Inflammatory macrophage treated with lipopolysaccharide for 1 hour (primary cell): ENCODE data around the gene CNOT3.
"Not testable (repeated sequence)": the region's sequence is repeated elsewhere in the genome, so short reads cannot be mapped to it uniquely, and the experiment has no call there.

Source experiments
- DNase-seq, 2 donors: peaks; one replicate each; pipeline ENCODE4 v3.0.0-alpha.2; 2020 to 2022

The CNOT3 gene

GRCh38 chr19:54152267-54152666, 14.7 kb downstream of the CNOT3 start:
- no peak for DNase-seq

- DNase-seq, result no peak
Measured at GRCh38 chr19:54152878-54153524, 15.4 kb downstream of the CNOT3 start.

- no peak for DNase-seq
Measured at GRCh38 chr19:54153731-54154326, 16.3 kb downstream of the CNOT3 start.

- DNase-seq, result no peak
Measured at GRCh38 chr19:54154603-54155345, 17.2 kb downstream of the CNOT3 start.

- DNase-seq, result no peak
Measured at GRCh38 chr19:54155694-54156093, 18.1 kb downstream of the CNOT3 start.

GRCh38 chr19:54156490-54156889, 18.9 kb downstream of the CNOT3 start:
- no peak for DNase-seq

- DNase-seq, result no peak
Measured at GRCh38 chr19:54156953-54157352, 19.4 kb downstream of the CNOT3 start.

- peak; percentile 40 to 52 for DNase-seq
Measured at GRCh38 chr19:54158812-54159351, 21.3 kb downstream of the CNOT3 start.

GRCh38 chr19:54159352-54160181, 22.0 kb downstream of the CNOT3 start, which contains the start of gene LENG1:
Gene LENG1, minus strand, starts transcription at chr19:54159721. Its CDS starts 26 bp downstream, at chr19:54159695.
- DNase-seq, result peak; percentile 100

GRCh38 chr19:54160182-54160811, 22.7 kb downstream of the CNOT3 start:
- no peak for DNase-seq

GRCh38 chr19:54160854-54161253, 23.3 kb downstream of the CNOT3 start:
- no peak for DNase-seq

GRCh38 chr19:54162241-54162805, 24.8 kb downstream of the CNOT3 start:
- DNase-seq, result peak; percentile 85 to 91

- no peak for DNase-seq
Measured at GRCh38 chr19:54162884-54163283, 25.3 kb downstream of the CNOT3 start.

GRCh38 chr19:54164369-54165068, 27.0 kb downstream of the CNOT3 start:
- peak; percentile 27 to 63 for DNase-seq

GRCh38 chr19:54165222-54165621, 27.7 kb downstream of the CNOT3 start:
- no peak for DNase-seq

- peak; percentile 77 to 98 for DNase-seq
Measured at GRCh38 chr19:54168174-54168917, 30.8 kb downstream of the CNOT3 start.

GRCh38 chr19:54169149-54169740, 31.7 kb downstream of the CNOT3 start:
- no peak for DNase-seq

GRCh38 chr19:54171736-54172431, 34.3 kb downstream of the CNOT3 start:
- DNase-seq, result not testable (repeated sequence)
